ENCODE data around the gene RASGRF1. TPM values are rescaled to one million over a fixed set of nuclear protein-coding genes. Genes with fewer than 3 reads are reported as not detected.
A peak's percentile ranks its signal among the peaks of the same experiment; 100 is the strongest.

The RASGRF1 gene
- total RNA-seq, 6 experiments from 2014 or later, result 0.29 TPM; not detected in 5

DNA sequence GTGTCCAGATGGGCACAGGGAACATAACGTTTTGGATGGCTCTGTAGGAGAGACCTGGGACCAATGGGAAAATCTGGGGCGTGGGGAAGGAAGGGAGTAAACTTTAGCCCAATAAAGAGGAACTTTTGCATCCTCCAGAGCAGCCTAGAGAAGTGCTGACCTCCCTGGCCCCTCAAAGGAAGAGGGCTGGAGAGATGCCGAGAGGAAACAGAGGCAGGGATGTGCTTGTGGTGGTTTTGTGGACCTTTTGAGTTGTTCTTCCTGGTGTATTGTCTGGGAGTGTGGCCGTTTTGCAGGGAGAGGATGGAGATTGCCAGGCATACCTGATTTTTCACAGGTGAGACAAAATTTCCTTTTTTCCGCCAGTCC lies 155.9 kb downstream of the RASGRF1 start:
- DNase-seq (no peak), ATAC-seq (peak in 1 of 4 donors; percentile 19)
- H3K36me3 ChIP-seq, result peaks cover 0 to 53% (median 6%) of the 10 kb centered on the region in 4 donors
- intact Hi-C loops (cut with DNase I), result no loop called here
- peaks cover 0 to 19% (median 11%) of the 10 kb centered on the region in 4 donors for H3K4me1 ChIP-seq
- H3K27ac ChIP-seq, result no peak overlapping the region
- H3K9me3 ChIP-seq, result no peaks in the 10 kb centered on the region
- H3K27me3 ChIP-seq, result no peaks in the 10 kb centered on the region
- H3K4me3 ChIP-seq, result no peak overlapping the region
- TF ChIP-seq POLR2A (IDR thresholded peaks at IDR 0.05), result no peak
- TF ChIP-seq, protein P1, sequence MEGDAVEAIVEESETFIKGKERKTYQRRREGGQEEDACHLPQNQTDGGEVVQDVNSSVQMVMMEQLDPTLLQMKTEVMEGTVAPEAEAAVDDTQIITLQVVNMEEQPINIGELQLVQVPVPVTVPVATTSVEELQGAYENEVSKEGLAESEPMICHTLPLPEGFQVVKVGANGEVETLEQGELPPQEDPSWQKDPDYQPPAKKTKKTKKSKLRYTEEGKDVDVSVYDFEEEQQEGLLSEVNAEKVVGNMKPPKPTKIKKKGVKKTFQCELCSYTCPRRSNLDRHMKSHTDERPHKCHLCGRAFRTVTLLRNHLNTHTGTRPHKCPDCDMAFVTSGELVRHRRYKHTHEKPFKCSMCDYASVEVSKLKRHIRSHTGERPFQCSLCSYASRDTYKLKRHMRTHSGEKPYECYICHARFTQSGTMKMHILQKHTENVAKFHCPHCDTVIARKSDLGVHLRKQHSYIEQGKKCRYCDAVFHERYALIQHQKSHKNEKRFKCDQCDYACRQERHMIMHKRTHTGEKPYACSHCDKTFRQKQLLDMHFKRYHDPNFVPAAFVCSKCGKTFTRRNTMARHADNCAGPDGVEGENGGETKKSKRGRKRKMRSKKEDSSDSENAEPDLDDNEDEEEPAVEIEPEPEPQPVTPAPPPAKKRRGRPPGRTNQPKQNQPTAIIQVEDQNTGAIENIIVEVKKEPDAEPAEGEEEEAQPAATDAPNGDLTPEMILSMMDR (IDR thresholded peaks at IDR 0.05), result no peak
- WGBS (ENCODE audit: insufficient coverage, low coverage, low lambda C conversion rate, missing lambda C conversion rate), result 57% methylated on average over 3 of the region's 5 CpGs

GRCh38 chr15:78933823-78934654 lies 156.5 kb downstream of the RASGRF1 start:
- peaks cover 0 to 19% (median 11%) of the 10 kb centered on the region in 4 donors for H3K4me1 ChIP-seq
- H3K4me3 ChIP-seq, result no peak overlapping the region
- WGBS (ENCODE audit: insufficient coverage, low coverage, low lambda C conversion rate, missing lambda C conversion rate), result 21% methylated on average over 4 of the region's 20 CpGs
- peak; percentile 53 to 81 (median 77) for ATAC-seq
- intact Hi-C loops (cut with DNase I), result no loop called here
- peak overlapping the region in 1 of 3 donors; percentile 42 for H3K27ac ChIP-seq
- peak in 1 of 3 donors; percentile 52 for DNase-seq
- TF ChIP-seq, protein P1 (IDR thresholded peaks at IDR 0.05), result no peak
- TF ChIP-seq POLR2A (IDR thresholded peaks at IDR 0.05), result no peak
- peaks cover 0 to 53% (median 6%) of the 10 kb centered on the region in 4 donors for H3K36me3 ChIP-seq
- H3K9me3 ChIP-seq, result no peaks in the 10 kb centered on the region
- H3K27me3 ChIP-seq, result no peaks in the 10 kb centered on the region

DNA sequence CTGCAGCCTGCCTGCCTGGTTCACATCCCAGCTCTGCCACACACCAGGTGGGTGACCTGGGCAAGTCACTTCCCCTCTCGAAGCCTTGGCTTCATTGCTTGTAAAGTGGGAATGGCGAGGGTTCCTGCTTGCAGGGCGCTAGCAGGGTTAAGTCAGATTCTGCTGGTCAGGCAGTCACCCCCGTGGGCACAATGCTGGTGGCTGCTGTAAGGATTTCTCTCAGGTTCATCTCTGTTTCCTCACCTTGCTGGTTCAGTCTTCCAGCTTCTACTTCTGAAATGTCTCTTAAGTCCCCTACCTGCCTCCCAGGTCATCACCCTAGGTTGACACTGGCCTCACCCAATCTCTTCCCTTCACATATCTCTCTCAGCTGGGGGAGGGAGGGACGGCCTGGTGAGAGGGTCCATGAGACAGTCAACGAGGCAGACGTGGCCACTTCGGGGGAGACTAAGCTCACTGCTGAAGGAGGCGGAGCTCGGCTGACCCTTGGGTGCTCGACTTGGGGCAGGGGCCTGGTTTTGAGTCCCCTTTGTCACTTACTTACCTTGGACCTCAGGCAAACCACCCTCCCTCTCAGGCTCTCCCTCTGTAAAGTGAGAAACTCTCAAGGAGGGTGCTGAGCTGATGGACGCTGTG lies 157.3 kb downstream of the RASGRF1 start:
- H3K9me3 ChIP-seq, result no peaks in the 10 kb centered on the region
- no peaks in the 10 kb centered on the region for H3K27me3 ChIP-seq
- H3K4me1 ChIP-seq, result peaks cover 0 to 19% (median 11%) of the 10 kb centered on the region in 4 donors
- WGBS (ENCODE audit: insufficient coverage, low coverage, low lambda C conversion rate, missing lambda C conversion rate), result 83% methylated on average over 10 of the region's 12 CpGs
- ATAC-seq (no peak), DNase-seq (no peak)
- TF ChIP-seq POLR2A (IDR thresholded peaks at IDR 0.05), result no peak
- TF ChIP-seq, protein P1 (IDR thresholded peaks at IDR 0.05), result no peak
- no peak overlapping the region for H3K4me3 ChIP-seq
- intact Hi-C loops (cut with DNase I), result no loop called here
- peaks cover 0 to 48% (median 6%) of the 10 kb centered on the region in 4 donors for H3K36me3 ChIP-seq
- H3K27ac ChIP-seq, result peak overlapping the region in 1 of 3 donors; percentile 42

DNA sequence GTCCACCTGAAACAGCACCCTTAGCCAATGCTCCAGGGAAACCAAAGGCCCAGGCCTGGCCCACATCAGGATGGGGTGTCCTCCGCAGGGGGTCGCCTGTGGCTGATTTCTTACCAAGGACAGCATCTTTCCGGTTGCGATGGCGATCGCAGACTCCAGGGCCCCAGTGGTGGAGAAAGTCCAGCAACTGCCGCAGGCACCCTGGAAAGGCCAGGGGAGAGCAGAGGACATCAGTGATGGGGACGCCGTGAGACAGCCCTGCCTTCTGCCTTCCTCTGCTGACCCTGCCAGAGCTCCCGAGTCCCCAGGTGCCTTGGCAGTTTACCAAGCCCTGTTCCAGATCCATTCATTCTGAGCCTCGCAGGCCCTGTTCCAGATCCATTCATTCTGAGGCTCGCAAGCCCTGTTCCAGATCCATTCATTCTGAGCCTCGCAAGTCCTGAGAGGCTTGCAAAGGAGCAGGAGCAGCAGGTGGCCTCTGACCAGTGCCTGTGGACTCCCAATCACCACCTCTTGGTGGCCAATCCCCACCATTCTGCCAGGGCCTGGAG lies 158.2 kb downstream of the RASGRF1 start:
- ATAC-seq (no peak), DNase-seq (no peak)
- no peak overlapping the region for H3K27ac ChIP-seq
- peaks cover 0 to 19% (median 11%) of the 10 kb centered on the region in 4 donors for H3K4me1 ChIP-seq
- TF ChIP-seq, protein P1 (IDR thresholded peaks at IDR 0.05), result no peak
- WGBS (ENCODE audit: insufficient coverage, low coverage, low lambda C conversion rate, missing lambda C conversion rate), result 38% methylated on average over 1 of the region's 13 CpGs
- no peak overlapping the region for H3K4me3 ChIP-seq
- intact Hi-C loops (cut with DNase I), result no loop called here
- peaks cover 0 to 44% (median 5%) of the 10 kb centered on the region in 4 donors for H3K36me3 ChIP-seq
- no peaks in the 10 kb centered on the region for H3K9me3 ChIP-seq
- no peaks in the 10 kb centered on the region for H3K27me3 ChIP-seq
